Left ventricle myocardium inferior (tissue), 1 donor: ENCODE results near the gene LAMP1. TPM values are rescaled to one million over a fixed set of nuclear protein-coding genes. Genes with fewer than 3 reads are reported as not detected.

Source experiments
- DNase-seq: peaks from one replicate; pipeline ENCODE4 v3.0.0-alpha.2; 2020
- H3K27ac ChIP-seq: fragments of 200-600 bp; replicated peaks from 2 replicates; pipeline ENCODE4 v1.8.0; 2021
- H3K27me3 ChIP-seq: fragments of 200-600 bp; 2 replicates; pipeline ENCODE4 v1.8.0; 2021; ENCODE audit warnings: low read depth
- H3K36me3 ChIP-seq: fragments of 200-600 bp; 2 replicates; pipeline ENCODE4 v1.8.0; 2021
- H3K4me1 ChIP-seq: fragments of 200-600 bp; 2 replicates; pipeline ENCODE4 v1.8.0; 2021
- H3K4me3 ChIP-seq: fragments of 200-600 bp; 2 replicates; pipeline ENCODE4 v1.8.0; 2021; ENCODE audit warnings: mild to moderate bottlenecking, moderate library complexity
- H3K9me3 ChIP-seq: fragments of 200-600 bp; replicated peaks from 2 replicates; pipeline ENCODE4 v1.8.0; 2021
- CTCF ChIP-seq: fragments of 200-600 bp; IDR thresholded peaks from 2 replicates; pipeline ENCODE4 v1.8.0; 2021; ENCODE audit warnings: antibody characterized with exemption, mild to moderate bottlenecking, borderline replicate concordance
- intact Hi-C: fragments of 100-400 bp; cut with micrococcal nuclease; formaldehyde crosslinking; loops from one replicate; pipeline ENCODE4 v1.11.0; 2022
- total RNA-seq: library from RNA; stranded (reverse); fragmentation: NEBNext Ultra II Directional; extraction: Animal tissue kit (Norgen Biotek cat#: 25700); gene quantifications from one replicate; pipeline ENCODE4 v1.2.1, GENCODE V29; 2021
- donor health status: DM: no; HTN: yes; CAD: no; lungs with severe emphysema.

LAMP1 gene
- total RNA-seq, 1 donor from 2014 or later = 96.1 TPM

GRCh38 chr13:113337556-113337955 lies 40.5 kb downstream of the LAMP1 start:
- H3K4me1 ChIP-seq = no peaks in the 10 kb centered on the region
- no peak for DNase-seq
- intact Hi-C loops = no loop called here
- no peak for TF ChIP-seq CTCF
- H3K27me3 ChIP-seq = no peaks in the 10 kb centered on the region
- H3K9me3 ChIP-seq = no peaks in the 10 kb centered on the region
- H3K27ac ChIP-seq = no peak overlapping the region
- H3K4me3 ChIP-seq = no peak overlapping the region
- no peaks in the 10 kb centered on the region for H3K36me3 ChIP-seq

- Histone ChIP-seq H3K4me3 (no peak overlapping the region), H3K4me1 (no peaks in the 10 kb centered on the region), H3K27me3 (no peaks in the 10 kb centered on the region), H3K27ac (no peak overlapping the region), H3K9me3 (no peaks in the 10 kb centered on the region), H3K36me3 (no peaks in the 10 kb centered on the region)
- intact Hi-C loops = no loop called here
- TF ChIP-seq CTCF = no peak
- no peak for DNase-seq
Measured at GRCh38 chr13:113337976-113338375, 40.9 kb downstream of the LAMP1 start.

- Histone ChIP-seq H3K36me3 (no peaks in the 10 kb centered on the region), H3K4me3 (no peak overlapping the region), H3K9me3 (no peaks in the 10 kb centered on the region), H3K27me3 (no peaks in the 10 kb centered on the region), H3K4me1 (no peaks in the 10 kb centered on the region), H3K27ac (no peak overlapping the region)
- intact Hi-C loops = no loop called here
- no peak for TF ChIP-seq CTCF
- no peak for DNase-seq
Measured at GRCh38 chr13:113338451-113338850, 41.4 kb downstream of the LAMP1 start.

- intact Hi-C loops = no loop called here
- no peak overlapping the region for H3K27ac ChIP-seq
Measured at GRCh38 chr13:113342820-113343691, 46.0 kb downstream of the LAMP1 start.

GRCh38 chr13:113343692-113343968 lies 46.6 kb downstream of the LAMP1 start:
- no peak overlapping the region for H3K4me3 ChIP-seq
- intact Hi-C loops = no loop called here
- no peak for DNase-seq
- H3K4me1 ChIP-seq = no peaks in the 10 kb centered on the region
- H3K36me3 ChIP-seq = peaks cover 4% of the 10 kb centered on the region
- no peaks in the 10 kb centered on the region for H3K27me3 ChIP-seq
- TF ChIP-seq CTCF = no peak
- no peak overlapping the region for H3K27ac ChIP-seq
- H3K9me3 ChIP-seq = peaks cover 8% of the 10 kb centered on the region

More at GRCh38 chr13:113342820-113343691, 46.0 kb downstream of the LAMP1 start:
- H3K9me3 ChIP-seq = peaks cover 8% of the 10 kb centered on the region
- no peak for DNase-seq
- peaks cover 4% of the 10 kb centered on the region for H3K36me3 ChIP-seq
- H3K27me3 ChIP-seq = no peaks in the 10 kb centered on the region
- H3K4me3 ChIP-seq = no peak overlapping the region
- H3K4me1 ChIP-seq = no peaks in the 10 kb centered on the region
- no peak for TF ChIP-seq CTCF
